Measurements from ENCODE around the gene HADHB.
A peak's percentile ranks its signal among the peaks of the same experiment; 100 is the strongest.

The HADHB gene

DNA sequence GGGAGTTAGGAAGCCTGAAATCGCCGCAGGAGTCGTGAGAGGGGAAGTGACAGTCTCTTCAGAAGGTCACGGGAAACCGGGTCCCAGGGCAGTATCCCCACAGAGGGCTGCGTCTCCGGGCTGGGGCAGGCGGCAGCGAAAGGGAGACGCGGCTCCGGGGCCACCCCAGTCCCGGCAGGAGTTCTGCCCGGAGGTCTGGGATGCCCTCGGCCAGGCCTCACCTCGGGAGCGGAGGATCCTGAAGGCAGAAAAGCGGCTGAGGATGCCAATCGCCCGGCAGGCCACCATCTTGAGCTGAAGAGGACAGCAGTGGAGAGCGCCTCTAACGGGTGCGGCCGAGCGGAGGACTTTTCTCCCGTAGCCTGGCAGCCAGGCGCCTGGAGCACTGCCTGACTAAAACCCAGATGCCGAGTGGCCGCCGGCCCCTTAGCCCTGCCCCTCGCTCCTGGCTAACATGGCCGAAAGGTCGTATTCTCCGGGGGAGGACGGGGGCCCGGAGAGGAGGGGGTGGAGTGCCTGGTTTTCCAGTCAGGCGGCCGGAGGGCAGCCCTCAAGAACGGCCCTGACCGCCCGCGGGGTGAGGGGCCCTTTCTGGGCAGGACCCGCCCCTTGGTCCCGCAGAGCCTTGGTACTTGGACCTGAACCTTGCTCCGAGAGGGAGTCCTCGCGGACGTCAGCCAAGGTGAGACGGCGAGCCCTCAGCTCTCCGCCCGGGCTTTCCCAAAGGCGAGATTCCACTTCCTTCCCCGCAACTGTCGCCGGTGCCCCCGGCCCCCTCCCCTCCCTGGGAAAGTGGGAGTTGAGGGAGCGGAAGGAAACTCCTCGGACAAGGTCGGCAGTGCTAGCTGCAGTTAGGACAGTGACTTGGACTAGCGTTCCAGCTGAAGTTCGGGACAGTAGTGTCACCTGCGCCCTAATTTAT, at the start of gene HADHB, which contains the start of gene HADHA:
Gene HADHB, plus strand, starts transcription at position 631 of the 922 bp plus-strand sequence. CDS start 9,316 bp downstream, outside the sequence.
Gene HADHA, minus strand, starts transcription at position 324 of the 922 bp plus-strand sequence. Its CDS starts 36 bp downstream, at position 288.
- H3K36me3 ChIP-seq: no peaks in the 10 kb centered on the region
- H3K4me3 ChIP-seq: peak within 1 kb of the TSS; percentile 97
- H3K4me1 ChIP-seq: peaks cover 48% of the 10 kb centered on the region
- peak within 1 kb of the TSS; percentile 92 for H3K4me2 ChIP-seq
- peak within 1 kb of the TSS; percentile 98 for H3K9ac ChIP-seq
- H3K27ac ChIP-seq: peak within 1 kb of the TSS; percentile 100
- no peak for TF ChIP-seq Cebpa-rat (IDR thresholded peaks at IDR 0.05)
- H3K9me3 ChIP-seq: no peaks in the 10 kb centered on the region
- H4K20me1 ChIP-seq: peaks cover 51% of the 10 kb centered on the region
- H3K27me3 ChIP-seq: no peaks in the 10 kb centered on the region

- Histone ChIP-seq H4K20me1 (no peaks in the 10 kb centered on the region), H3K36me3 (peaks cover 100% of the 10 kb centered on the region), H3K27me3 (no peaks in the 10 kb centered on the region), H3K9me3 (peaks cover 8% of the 10 kb centered on the region; the same call in 1 of the 2 replicates), H3K27ac (no peak overlapping the region), H3K4me1 (peaks cover 12% of the 10 kb centered on the region; the same call in 1 of the 2 replicates), H3K4me2 (no peak overlapping the region), H3K9ac (no peak overlapping the region), H3K4me3 (no peak overlapping the region)
- TF ChIP-seq Cebpa-rat (IDR thresholded peaks at IDR 0.05): no peak
These were observed 49.4 kb upstream of the HADHB start for GRCh38 chr2:26195040-26195984.

DNA sequence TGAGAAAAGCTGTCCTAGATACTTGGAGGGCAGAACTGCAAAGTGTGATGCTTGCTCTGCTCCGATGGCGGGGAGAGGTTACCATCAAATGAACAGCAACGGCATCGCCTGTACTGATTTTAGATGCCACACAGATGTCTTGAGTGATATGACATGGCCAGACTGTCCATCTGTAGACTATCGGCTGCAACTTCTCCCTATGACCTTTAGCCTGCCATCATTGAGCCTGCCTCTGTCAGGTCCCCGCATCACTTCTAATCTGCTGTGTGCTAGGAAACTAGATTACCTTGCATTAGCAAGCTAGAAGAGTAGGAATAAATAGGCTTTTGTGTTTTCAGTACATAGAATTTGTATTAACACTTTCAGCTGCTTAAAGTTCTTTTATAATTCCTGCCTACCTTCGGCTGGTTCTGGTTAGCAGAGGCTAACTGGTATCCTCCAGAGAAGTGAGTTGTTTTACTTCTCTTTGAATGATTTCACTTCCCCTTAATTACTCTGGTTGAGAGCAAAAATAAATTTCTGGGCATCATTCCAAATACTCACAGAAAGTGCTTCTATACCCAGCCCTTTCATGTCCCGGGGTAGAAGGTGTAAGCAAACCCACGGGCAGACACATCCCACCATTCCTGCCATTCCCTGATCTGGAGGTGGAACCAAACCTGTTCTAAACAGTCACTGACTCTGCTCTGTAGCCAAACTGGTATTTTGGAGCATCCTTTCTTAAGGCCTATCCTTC, 47.9 kb upstream of the HADHB start:
- Histone ChIP-seq H3K27ac (no peak overlapping the region), H3K4me2 (peak overlapping the region; percentile 22), H3K4me3 (no peak overlapping the region), H3K27me3 (no peaks in the 10 kb centered on the region), H4K20me1 (no peaks in the 10 kb centered on the region), H3K36me3 (peaks cover 100% of the 10 kb centered on the region), H3K4me1 (peaks cover 12% of the 10 kb centered on the region; the same call in 1 of the 2 replicates), H3K9ac (no peak overlapping the region), H3K9me3 (peaks cover 8% of the 10 kb centered on the region; the same call in 1 of the 2 replicates)
- TF ChIP-seq Cebpa-rat (IDR thresholded peaks at IDR 0.05): no peak

DNA sequence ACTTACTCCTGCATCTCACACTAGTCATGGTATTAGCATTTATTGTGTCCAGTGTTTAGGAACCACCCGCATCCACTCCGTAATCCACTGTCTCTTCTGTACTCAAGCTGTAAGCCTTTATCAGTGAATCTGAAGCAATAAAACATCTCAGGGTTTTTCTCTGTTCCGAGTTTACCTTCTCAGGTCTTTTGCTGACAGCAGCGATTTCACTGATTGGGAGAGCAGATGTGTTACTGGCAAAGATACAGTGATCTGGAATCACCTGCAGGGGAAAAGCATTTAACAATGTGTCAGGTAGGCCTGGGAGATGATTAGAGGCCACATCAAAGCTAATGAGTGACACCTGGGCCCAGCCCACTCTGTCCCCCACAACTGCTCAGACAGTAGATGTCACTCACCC, 47.2 kb upstream of the HADHB start:
- Histone ChIP-seq H3K4me2 (no peak overlapping the region), H3K9me3 (peaks cover 8% of the 10 kb centered on the region; the same call in 1 of the 2 replicates), H3K4me3 (no peak overlapping the region), H3K27ac (no peak overlapping the region), H3K27me3 (no peaks in the 10 kb centered on the region), H3K4me1 (peaks cover 12% of the 10 kb centered on the region; the same call in 1 of the 2 replicates), H4K20me1 (no peaks in the 10 kb centered on the region), H3K36me3 (peaks cover 100% of the 10 kb centered on the region), H3K9ac (no peak overlapping the region)
- no peak for TF ChIP-seq Cebpa-rat (IDR thresholded peaks at IDR 0.05)

DNA sequence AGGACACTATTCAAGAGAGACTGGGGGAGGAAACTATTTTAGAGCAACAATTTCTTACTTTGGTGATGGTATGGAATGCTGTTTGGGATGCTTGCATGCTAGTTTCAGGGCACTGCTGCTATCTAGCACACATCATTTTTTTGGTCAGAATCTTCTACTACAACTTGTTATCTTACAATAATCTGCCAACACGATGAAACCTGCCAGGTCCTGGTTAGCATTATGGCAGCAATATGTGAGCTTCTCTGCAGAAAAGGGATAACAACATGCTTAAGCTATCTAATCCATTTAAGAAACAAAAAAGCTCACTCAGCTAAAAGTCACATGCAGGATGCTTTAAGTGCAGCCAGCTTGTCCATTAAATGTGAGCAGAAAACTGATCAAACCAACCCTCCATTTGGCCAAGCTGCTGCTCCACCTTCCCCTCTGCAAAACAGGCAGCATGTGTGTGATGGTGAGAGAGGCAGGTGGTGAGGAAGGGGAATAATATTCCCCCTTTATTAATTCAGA, 41.7 kb upstream of the HADHB start:
- peaks cover 98% of the 10 kb centered on the region for H3K36me3 ChIP-seq
- H3K27me3 ChIP-seq: no peaks in the 10 kb centered on the region
- no peak for TF ChIP-seq Cebpa-rat (IDR thresholded peaks at IDR 0.05)

GRCh38 chr2:26203906-26204305, 40.8 kb upstream of the HADHB start:
- Histone ChIP-seq H3K27me3 (no peaks in the 10 kb centered on the region), H4K20me1 (no peaks in the 10 kb centered on the region), H3K4me3 (no peak overlapping the region), H3K27ac (no peak overlapping the region), H3K4me2 (no peak overlapping the region), H3K9ac (no peak overlapping the region), H3K36me3 (peaks cover 98% of the 10 kb centered on the region), H3K4me1 (no peaks in the 10 kb centered on the region), H3K9me3 (no peaks in the 10 kb centered on the region)
- no peak for TF ChIP-seq Cebpa-rat (IDR thresholded peaks at IDR 0.05)

More for the DNA sequence above, 41.7 kb upstream of the HADHB start:
- Histone ChIP-seq H3K9me3 (no peaks in the 10 kb centered on the region), H3K4me1 (no peaks in the 10 kb centered on the region), H3K9ac (no peak overlapping the region), H3K27ac (no peak overlapping the region), H3K4me2 (no peak overlapping the region), H3K4me3 (no peak overlapping the region), H4K20me1 (no peaks in the 10 kb centered on the region)

DNA sequence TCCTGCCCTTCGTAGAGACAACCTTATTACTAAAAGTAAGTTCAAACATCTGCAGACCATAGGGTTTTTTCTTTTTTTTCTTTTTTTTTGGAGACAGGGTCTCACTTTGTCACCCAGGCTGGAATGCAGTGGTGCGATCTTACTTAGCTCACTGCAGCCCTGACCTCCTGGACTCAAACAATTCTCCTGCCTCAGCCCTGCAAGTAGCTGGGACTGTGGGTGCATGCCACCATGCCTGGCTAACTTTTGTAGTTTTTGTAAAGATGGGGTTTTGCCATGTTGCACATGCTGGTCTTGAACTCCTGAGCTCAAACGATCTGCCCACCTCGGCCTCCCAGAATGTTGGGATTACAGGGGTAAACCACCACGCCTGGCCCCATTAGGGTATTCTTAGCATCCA, 32.7 kb upstream of the HADHB start:
- H3K4me2 ChIP-seq: no peak overlapping the region
- H3K4me3 ChIP-seq: no peak overlapping the region
- H3K27ac ChIP-seq: no peak overlapping the region
- no peak overlapping the region for H3K9ac ChIP-seq
- no peaks in the 10 kb centered on the region for H3K27me3 ChIP-seq
- peaks cover 98% of the 10 kb centered on the region for H3K36me3 ChIP-seq
- peaks cover 9% of the 10 kb centered on the region; the same call in 1 of the 2 replicates for H3K4me1 ChIP-seq
- no peaks in the 10 kb centered on the region for H4K20me1 ChIP-seq
- H3K9me3 ChIP-seq: no peaks in the 10 kb centered on the region
- TF ChIP-seq Cebpa-rat (IDR thresholded peaks at IDR 0.05): no peak

- Histone ChIP-seq H3K4me1 (peaks cover 9% of the 10 kb centered on the region; the same call in 1 of the 2 replicates), H3K9ac (no peak overlapping the region), H3K9me3 (no peaks in the 10 kb centered on the region), H3K27ac (no peak overlapping the region), H3K4me2 (no peak overlapping the region), H3K4me3 (no peak overlapping the region), H4K20me1 (no peaks in the 10 kb centered on the region), H3K27me3 (no peaks in the 10 kb centered on the region), H3K36me3 (peaks cover 98% of the 10 kb centered on the region)
- no peak for TF ChIP-seq Cebpa-rat (IDR thresholded peaks at IDR 0.05)
These were observed 30.0 kb upstream of the HADHB start for GRCh38 chr2:26214759-26215158.

DNA sequence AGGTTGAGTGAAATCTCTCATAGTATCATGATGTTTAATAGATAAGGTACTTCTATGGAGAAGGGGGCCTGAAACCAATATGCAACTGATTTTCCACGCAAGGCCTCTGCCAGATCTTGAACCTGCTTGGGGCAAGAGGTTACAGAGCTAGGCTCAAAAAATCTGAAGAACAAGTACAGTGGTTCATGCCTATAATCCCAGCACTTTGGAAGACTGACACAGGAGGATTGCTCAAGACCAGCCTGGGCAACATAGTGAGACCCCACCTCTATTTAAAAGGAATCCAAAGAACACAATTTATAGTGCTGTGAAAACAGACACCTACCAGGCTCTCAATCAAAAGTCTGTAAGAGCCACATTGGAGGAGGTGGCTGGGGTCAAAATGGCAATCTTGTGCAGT, 28.9 kb upstream of the HADHB start:
- H3K4me1 ChIP-seq: peaks cover 9% of the 10 kb centered on the region; the same call in 1 of the 2 replicates
- H3K4me3 ChIP-seq: no peak overlapping the region
- H3K36me3 ChIP-seq: peaks cover 98% of the 10 kb centered on the region
- H3K27ac ChIP-seq: no peak overlapping the region
- H3K4me2 ChIP-seq: no peak overlapping the region
- no peaks in the 10 kb centered on the region for H4K20me1 ChIP-seq
- H3K9ac ChIP-seq: no peak overlapping the region
- no peak for TF ChIP-seq Cebpa-rat (IDR thresholded peaks at IDR 0.05)
- H3K27me3 ChIP-seq: no peaks in the 10 kb centered on the region
- H3K9me3 ChIP-seq: no peaks in the 10 kb centered on the region

Measured in BLaER1 (cell line).